Measurements from ENCODE around the gene VSTM4. TPM values are rescaled to one million over a fixed set of nuclear protein-coding genes. Genes with fewer than 3 reads are reported as not detected.

VSTM4 gene
- total and polyA plus RNA-seq, 2 of the 4 experiments (the other 2 are of a cell fraction): 2.4 to 2.9 TPM

DNA sequence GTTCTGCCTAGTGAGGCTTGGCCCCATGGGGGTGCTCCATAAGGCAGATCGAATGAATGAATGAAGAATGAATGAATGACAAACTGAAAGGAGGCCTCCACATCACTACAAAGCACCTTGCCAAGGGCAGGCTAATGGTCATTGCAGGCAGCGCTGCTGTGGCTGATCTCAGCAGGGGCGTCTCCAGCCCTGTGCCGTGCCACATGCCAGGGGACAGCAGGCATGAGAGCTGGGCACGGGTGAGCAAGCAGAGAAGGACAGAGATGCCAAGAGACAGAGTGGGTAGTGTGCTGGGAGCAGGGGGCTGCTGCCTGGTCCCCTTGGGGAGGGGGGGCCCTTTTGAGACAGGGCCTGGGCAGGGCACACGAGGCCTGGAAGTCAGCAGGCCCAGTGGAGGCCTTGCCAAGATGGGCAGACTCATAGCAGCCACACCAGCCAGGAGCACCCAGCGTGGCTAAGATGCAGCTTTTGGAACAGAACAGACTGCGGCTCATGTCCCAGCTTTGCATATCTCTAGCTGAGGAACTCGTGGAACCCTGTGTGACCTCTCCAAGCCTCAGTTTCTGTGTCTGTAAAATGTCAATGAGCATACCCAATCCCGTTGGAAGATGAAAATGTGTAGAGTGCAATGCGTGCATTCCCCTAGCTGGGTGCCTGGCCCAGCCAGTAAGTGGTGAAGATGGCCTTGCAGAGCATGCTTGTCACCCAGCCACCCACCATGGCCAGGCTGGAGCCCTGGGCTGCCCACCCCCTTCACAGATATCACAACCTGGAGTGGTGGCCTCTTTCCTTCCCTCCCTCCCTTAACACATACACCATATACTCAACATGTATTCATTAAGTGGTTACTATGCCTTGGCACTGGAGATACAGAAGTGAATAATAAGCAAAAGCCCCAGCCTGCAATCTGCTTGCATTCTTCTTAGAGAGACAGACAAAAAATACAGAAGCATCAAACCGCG is 114.6 kb downstream of the VSTM4 start:
- Histone ChIP-seq H3K27me3 (ENCODE audit: control insufficient read depth, insufficient read depth, low read length) (peaks cover 15% of the 10 kb centered on the region), H3K27ac (ENCODE audit: insufficient read depth, low read length) (no peak overlapping the region), H3K18ac (ENCODE audit: low read depth, low read length) (no peak overlapping the region), H2AK5ac (ENCODE audit: low read depth, low read length) (no peak overlapping the region), H3K79me1 (ENCODE audit: low read depth in 1 of 2, low read length in 2 of 2) (no peaks in the 10 kb centered on the region), H4K91ac (ENCODE audit: insufficient read depth, low read depth, low read length) (no peak overlapping the region), H2BK120ac (ENCODE audit: low read depth, low read length) (no peak overlapping the region), H3K4me2 (ENCODE audit: low read depth, low read length) (no peak overlapping the region), H4K5ac (ENCODE audit: low read depth, low read length) (no peak overlapping the region), H4K8ac (ENCODE audit: low read depth in 2 of 2, low read length in 2 of 2) (no peak overlapping the region), H3K56ac (ENCODE audit: extremely low read depth, insufficient read depth, low read length) (no peak overlapping the region), H2AK9ac (replicated peaks; ENCODE audit: low read depth, low read length, poor library complexity) (no peak overlapping the region), H3K9me3 (ENCODE audit: control insufficient read depth, insufficient read depth, low read length) (no peaks in the 10 kb centered on the region), H3K9ac (ENCODE audit: low read depth, low read length) (no peak overlapping the region), H3K4ac (ENCODE audit: low read depth, low read length) (no peak overlapping the region), H2AFZ (replicated peaks; ENCODE audit: low read length, poor library complexity) (no peak overlapping the region), H4K20me1 (ENCODE audit: insufficient read depth, low read length) (no peaks in the 10 kb centered on the region), H3K4me3 (ENCODE audit: insufficient read depth, low read depth, low read length) (no peak overlapping the region), H3K9me1 (ENCODE audit: insufficient read depth, low read length) (no peaks in the 10 kb centered on the region), H3K4me1 (ENCODE audit: control insufficient read depth, insufficient read depth, low read length) (no peaks in the 10 kb centered on the region), H2BK20ac (ENCODE audit: low read depth, low read length) (no peak overlapping the region), H3K14ac (replicated peaks; ENCODE audit: low read depth, low read length) (no peak overlapping the region), H2BK15ac (ENCODE audit: low read depth, low read length) (no peak overlapping the region), H3K23ac (ENCODE audit: low read depth, low read length) (no peak overlapping the region), H2BK5ac (ENCODE audit: low read depth, low read length, poor library complexity, severe bottlenecking) (no peak overlapping the region), H3K36me3 (ENCODE audit: control insufficient read depth, insufficient read depth, low read length) (no peaks in the 10 kb centered on the region)
- dilution Hi-C loops (cut with HindIII; ENCODE audit: low sequenced_read_pairs, unreplicated experiment) (no loop called here), in situ Hi-C loops (cut with MboI; ENCODE audit: low sequenced_read_pairs) (no loop called here), intact Hi-C loops (cut with micrococcal nuclease) (no loop called here)
- ChIA-PET CTCF (no interaction called here), POLR2A (ENCODE audit: unreplicated experiment) (no interaction called here)
- TF ChIP-seq, protein P1, sequence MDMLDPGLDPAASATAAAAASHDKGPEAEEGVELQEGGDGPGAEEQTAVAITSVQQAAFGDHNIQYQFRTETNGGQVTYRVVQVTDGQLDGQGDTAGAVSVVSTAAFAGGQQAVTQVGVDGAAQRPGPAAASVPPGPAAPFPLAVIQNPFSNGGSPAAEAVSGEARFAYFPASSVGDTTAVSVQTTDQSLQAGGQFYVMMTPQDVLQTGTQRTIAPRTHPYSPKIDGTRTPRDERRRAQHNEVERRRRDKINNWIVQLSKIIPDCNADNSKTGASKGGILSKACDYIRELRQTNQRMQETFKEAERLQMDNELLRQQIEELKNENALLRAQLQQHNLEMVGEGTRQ (IDR thresholded peaks at IDR 0.05; ENCODE audit: low read depth, low read length): no peak
- TF ChIP-seq RCOR1 (IDR thresholded peaks at IDR 0.05; ENCODE audit: insufficient replicate concordance, low read length): no peak
- no peak for TF ChIP-seq POLR2A (IDR thresholded peaks at IDR 0.05; ENCODE audit: low read depth, low read length)
- TF ChIP-seq MAFK (IDR thresholded peaks at IDR 0.05; ENCODE audit: low read depth, low read length): no peak
- DNase-seq (no peak), ATAC-seq (ENCODE audit: low read depth) (no peak)
- no TSS peak for BruUV-seq (replicated peaks)
- WGBS, 2 experiments (ENCODE audit: extremely low coverage in 2 of 2, insufficient read length in 1 of 2): 40% methylated on average over 2 of the region's 13 CpGs; no CpG with 5 or more reads in 1 of the 2 experiments
